ENCODE results near the gene ROBO2. TPM values are rescaled to one million over a fixed set of nuclear protein-coding genes. Genes with fewer than 3 reads are reported as not detected.

The ROBO2 gene
- total RNA-seq, 4 donors from 2014 or later: 0.30 to 4.3 (median 2.0) TPM

DNA sequence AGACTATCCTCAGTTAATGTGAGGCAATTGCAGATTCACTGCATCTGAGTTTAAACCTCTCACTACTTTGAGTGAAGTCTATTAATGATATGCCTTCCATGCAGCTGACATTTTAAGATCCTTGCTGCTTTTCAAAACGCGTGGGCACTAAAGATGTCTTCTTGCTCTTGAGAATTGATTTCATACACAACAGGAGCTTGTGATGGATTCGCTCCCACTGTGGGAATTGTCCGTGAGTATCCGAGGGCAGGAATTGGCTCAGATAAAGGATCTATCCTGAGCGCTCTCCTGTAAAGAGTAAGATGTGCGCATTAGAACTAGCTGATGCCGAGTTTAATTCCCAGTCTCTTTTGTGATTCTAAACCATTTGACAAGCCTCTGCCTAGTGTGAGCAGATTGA lies 167.9 kb downstream of the ROBO2 start:
- no peak overlapping the region for H3K4me3 ChIP-seq (ENCODE audit: low read depth, poor library complexity, severe bottlenecking)
- DNase-seq (ENCODE audit: low spot score in 2 of 2): no peak
- 86 to 93% methylated on average over 8 of the region's 8 CpGs for WGBS, 2 donors
- intact Hi-C loops (cut with DNase I; ENCODE audit: low total_unique reads): no loop called here
- TF ChIP-seq POLR2A (IDR thresholded peaks at IDR 0.05): no peak
- TF ChIP-seq, protein P1, sequence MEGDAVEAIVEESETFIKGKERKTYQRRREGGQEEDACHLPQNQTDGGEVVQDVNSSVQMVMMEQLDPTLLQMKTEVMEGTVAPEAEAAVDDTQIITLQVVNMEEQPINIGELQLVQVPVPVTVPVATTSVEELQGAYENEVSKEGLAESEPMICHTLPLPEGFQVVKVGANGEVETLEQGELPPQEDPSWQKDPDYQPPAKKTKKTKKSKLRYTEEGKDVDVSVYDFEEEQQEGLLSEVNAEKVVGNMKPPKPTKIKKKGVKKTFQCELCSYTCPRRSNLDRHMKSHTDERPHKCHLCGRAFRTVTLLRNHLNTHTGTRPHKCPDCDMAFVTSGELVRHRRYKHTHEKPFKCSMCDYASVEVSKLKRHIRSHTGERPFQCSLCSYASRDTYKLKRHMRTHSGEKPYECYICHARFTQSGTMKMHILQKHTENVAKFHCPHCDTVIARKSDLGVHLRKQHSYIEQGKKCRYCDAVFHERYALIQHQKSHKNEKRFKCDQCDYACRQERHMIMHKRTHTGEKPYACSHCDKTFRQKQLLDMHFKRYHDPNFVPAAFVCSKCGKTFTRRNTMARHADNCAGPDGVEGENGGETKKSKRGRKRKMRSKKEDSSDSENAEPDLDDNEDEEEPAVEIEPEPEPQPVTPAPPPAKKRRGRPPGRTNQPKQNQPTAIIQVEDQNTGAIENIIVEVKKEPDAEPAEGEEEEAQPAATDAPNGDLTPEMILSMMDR (IDR thresholded peaks at IDR 0.05): no peak

DNA sequence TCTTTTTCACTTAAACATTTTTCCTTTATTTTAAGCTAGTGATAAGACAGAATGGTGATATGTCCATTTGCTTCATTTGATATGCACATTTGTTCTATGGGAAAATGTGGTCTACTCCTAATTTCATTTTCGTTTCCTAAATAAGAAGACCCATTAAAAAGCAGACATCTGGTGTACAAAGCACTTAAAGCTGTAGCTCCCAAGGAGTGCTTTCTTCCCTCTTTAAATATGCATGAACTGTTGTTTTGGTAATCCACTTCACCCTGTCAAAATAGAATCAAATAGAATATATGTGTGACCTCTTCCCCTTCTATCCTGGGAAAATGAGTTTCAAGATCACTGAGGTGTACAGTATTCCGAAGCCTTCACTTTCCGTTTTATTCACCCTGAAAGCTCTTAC lies 182.8 kb downstream of the ROBO2 start:
- intact Hi-C loops (cut with DNase I; ENCODE audit: low total_unique reads): no loop called here
- WGBS, 2 donors: 81 to 86% methylated on average over 3 of the region's 3 CpGs
- TF ChIP-seq, protein P1 (IDR thresholded peaks at IDR 0.05): no peak
- TF ChIP-seq POLR2A (IDR thresholded peaks at IDR 0.05): no peak
- DNase-seq (ENCODE audit: low spot score in 2 of 2): no peak
- H3K4me3 ChIP-seq (ENCODE audit: low read depth, poor library complexity, severe bottlenecking): no peak overlapping the region

GRCh38 chr3:77227567-77227966 lies 187.7 kb downstream of the ROBO2 start:
- TF ChIP-seq, protein P1 (IDR thresholded peaks at IDR 0.05): no peak
- no peak for TF ChIP-seq POLR2A (IDR thresholded peaks at IDR 0.05)
- intact Hi-C loops (cut with DNase I; ENCODE audit: low total_unique reads): no loop called here
- DNase-seq (ENCODE audit: low spot score in 2 of 2): no peak
- 39 to 48% methylated on average over 2 of the region's 2 CpGs for WGBS, 2 donors
- H3K4me3 ChIP-seq (ENCODE audit: low read depth, poor library complexity, severe bottlenecking): no peak overlapping the region

DNA sequence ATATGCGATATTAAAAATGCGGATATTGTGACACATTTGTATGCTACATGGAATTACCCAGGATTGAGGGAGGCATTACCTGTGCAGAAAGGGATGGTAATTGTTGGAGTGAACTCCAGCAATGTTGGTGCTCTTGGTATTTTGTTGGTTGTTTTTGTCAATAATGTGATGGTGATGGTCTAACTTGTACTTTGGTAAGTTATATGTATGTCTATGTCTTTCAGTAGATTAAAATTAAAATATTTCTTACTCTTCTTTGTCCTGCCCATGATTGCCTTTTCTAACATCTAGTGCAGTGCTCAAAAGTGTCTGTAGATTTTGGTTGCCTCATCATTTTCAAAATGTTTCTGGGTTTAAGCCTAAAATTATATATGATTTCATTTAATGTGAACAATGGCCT lies 192.7 kb downstream of the ROBO2 start:
- DNase-seq (ENCODE audit: low spot score in 2 of 2): no peak
- WGBS, 2 donors: 97 to 100% methylated on average over 2 of the region's 2 CpGs
- H3K4me3 ChIP-seq (ENCODE audit: low read depth, poor library complexity, severe bottlenecking): no peak overlapping the region
- TF ChIP-seq, protein P1 (IDR thresholded peaks at IDR 0.05): no peak
- intact Hi-C loops (cut with DNase I; ENCODE audit: low total_unique reads): no loop called here

- H3K4me3 ChIP-seq (ENCODE audit: low read depth, poor library complexity, severe bottlenecking): no peak overlapping the region
- no peak for TF ChIP-seq POLR2A (IDR thresholded peaks at IDR 0.05)
- TF ChIP-seq, protein P1 (IDR thresholded peaks at IDR 0.05): no peak
- WGBS, 2 donors: 28 to 36% methylated on average over 2 of the region's 2 CpGs
- no peak for DNase-seq (ENCODE audit: low spot score in 2 of 2)
- intact Hi-C loops (cut with DNase I; ENCODE audit: low total_unique reads): no loop called here
These were observed 194.1 kb downstream of the ROBO2 start for GRCh38 chr3:77234004-77234403.

DNA sequence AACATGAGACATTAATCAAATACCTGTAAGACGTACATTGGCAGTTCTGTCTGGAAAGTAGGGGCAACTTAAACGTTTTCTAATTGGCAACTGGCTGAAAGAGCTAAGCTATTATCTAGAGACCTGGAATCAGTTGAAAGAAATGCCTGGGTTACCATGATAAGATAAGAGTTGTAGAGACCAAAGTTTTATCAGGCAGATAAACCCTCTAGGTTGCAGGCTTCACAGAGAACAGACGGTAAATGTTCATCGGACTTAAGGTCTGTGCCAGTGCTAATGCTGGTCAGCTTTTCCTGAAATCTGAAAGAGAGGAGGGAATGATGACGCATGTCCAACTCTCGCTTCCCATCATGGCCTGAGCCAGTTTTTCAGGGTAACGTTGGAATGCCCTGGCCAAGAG lies 196.2 kb downstream of the ROBO2 start:
- intact Hi-C loops (cut with DNase I; ENCODE audit: low total_unique reads): no loop called here
- no peak for TF ChIP-seq POLR2A (IDR thresholded peaks at IDR 0.05)
- TF ChIP-seq, protein P1 (IDR thresholded peaks at IDR 0.05): no peak
- WGBS, 2 donors: 80 to 86% methylated on average over 7 of the region's 7 CpGs

More for the DNA sequence above, 196.2 kb downstream of the ROBO2 start:
- H3K4me3 ChIP-seq (ENCODE audit: low read depth, poor library complexity, severe bottlenecking): no peak overlapping the region
- no peak for DNase-seq (ENCODE audit: low spot score in 2 of 2)

All from lower leg skin (tissue), 4 donors.